ENCODE results near the gene PPP1R12B.

- TF ChIP-seq EZH2 (IDR thresholded peaks at IDR 0.05; ENCODE audit: low read length) (no peak), CTCF (optimal IDR thresholded peaks at IDR 0.05 in 1 of 3, IDR thresholded peaks at IDR 0.05 in 1 of 3, conservative IDR thresholded peaks at IDR 0.05 in 1 of 3; ENCODE audit: extremely low read depth in 1 of 3, insufficient read depth in 2 of 3, low read length in 3 of 3) (no peak)
Measured at GRCh38 chr1:202615501-202616354, 267.2 kb downstream of the PPP1R12B start.

Data from keratinocyte (primary cell).